T follicular helper cell (primary cell): ENCODE results near the gene LRRK1.

Experiments
- DNase-seq: peaks from one replicate; pipeline ENCODE4 v3.0.0-alpha.2; 2020; ENCODE audit warnings: low read depth
- total RNA-seq, 2 experiments: gene quantifications; one replicate each; lab custom pipeline; 2026; lab: John Stamatoyannopoulos, UW

The LRRK1 gene, protein sequence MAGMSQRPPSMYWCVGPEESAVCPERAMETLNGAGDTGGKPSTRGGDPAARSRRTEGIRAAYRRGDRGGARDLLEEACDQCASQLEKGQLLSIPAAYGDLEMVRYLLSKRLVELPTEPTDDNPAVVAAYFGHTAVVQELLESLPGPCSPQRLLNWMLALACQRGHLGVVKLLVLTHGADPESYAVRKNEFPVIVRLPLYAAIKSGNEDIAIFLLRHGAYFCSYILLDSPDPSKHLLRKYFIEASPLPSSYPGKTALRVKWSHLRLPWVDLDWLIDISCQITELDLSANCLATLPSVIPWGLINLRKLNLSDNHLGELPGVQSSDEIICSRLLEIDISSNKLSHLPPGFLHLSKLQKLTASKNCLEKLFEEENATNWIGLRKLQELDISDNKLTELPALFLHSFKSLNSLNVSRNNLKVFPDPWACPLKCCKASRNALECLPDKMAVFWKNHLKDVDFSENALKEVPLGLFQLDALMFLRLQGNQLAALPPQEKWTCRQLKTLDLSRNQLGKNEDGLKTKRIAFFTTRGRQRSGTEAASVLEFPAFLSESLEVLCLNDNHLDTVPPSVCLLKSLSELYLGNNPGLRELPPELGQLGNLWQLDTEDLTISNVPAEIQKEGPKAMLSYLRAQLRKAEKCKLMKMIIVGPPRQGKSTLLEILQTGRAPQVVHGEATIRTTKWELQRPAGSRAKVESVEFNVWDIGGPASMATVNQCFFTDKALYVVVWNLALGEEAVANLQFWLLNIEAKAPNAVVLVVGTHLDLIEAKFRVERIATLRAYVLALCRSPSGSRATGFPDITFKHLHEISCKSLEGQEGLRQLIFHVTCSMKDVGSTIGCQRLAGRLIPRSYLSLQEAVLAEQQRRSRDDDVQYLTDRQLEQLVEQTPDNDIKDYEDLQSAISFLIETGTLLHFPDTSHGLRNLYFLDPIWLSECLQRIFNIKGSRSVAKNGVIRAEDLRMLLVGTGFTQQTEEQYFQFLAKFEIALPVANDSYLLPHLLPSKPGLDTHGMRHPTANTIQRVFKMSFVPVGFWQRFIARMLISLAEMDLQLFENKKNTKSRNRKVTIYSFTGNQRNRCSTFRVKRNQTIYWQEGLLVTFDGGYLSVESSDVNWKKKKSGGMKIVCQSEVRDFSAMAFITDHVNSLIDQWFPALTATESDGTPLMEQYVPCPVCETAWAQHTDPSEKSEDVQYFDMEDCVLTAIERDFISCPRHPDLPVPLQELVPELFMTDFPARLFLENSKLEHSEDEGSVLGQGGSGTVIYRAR (N-terminal part only)
- total RNA-seq: 0.42 to 0.70 reads per million in 2 experiments

DNA sequence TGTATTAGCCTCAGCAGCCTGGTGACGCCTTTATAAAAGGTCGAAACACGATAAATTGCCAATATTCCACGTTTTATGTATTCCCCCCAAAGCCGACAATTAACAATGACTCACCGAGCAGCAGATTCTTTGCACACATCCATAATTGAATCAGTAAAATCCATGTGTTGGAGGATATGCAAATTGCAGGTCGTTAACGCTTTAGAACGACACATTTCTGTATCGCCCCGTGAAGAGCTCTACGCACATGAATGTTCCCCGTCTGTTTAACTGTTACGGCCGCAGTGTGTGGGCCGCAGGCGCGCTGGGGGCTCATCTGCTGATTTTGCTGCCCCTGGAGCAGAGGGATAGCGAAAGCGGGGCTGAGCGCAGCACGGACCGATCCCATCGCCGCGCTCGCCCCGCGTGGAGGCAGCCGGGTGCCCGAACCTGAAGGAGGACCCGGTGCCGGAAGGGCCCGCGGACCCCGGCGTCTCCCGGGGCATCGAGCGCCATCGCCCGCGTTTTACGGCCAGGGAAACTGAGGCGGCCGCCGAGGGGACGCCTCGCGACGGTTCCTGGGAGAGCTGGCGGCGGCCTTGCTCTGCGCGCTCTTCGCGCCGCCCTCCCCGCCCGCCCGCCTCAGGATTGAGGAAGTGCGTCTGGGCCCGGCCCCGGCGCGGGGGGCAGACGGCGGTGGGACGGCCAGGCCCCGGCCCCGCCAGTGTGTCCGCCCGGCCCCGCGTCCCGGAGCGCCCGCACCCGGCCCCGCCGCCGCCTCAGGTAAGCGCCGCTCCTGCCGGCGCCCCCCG, at the start of gene LRRK1:
TSS of gene LRRK1 (plus strand) at position 668 of the 791 bp plus-strand sequence. CDS start 5,276 bp downstream, outside the sequence.
- no peak for DNase-seq

DNA sequence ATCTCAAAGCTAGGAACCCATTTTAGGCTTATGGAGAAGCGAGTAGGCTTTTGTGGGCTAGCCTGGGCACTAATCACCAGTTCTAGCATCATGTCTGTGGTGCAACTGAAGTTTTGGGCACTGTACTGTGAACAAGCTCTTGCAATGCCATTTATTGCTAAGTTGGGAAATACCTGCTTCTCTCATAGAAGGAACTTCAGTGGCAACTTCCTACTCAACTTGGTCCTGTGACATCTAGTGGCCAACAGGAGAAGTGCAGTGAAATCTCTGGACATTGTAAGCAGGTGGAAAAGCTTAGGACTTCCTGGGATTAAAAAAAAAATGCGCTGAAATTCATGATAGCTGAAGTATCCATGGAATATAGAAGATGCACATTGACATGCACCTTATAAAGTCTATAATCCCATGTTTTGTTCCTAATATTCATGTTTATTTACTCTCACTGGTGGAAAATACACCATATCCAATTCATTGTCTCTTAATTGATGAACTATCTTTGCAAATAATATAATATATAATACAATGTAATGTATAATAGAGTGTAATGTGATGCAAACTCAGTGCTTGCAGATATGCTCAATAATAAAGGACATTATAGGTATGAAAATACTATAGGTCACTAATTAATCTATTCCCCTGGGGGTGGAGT, 46.0 kb upstream of the LRRK1 start:
- peak; percentile 31 for DNase-seq

DNA sequence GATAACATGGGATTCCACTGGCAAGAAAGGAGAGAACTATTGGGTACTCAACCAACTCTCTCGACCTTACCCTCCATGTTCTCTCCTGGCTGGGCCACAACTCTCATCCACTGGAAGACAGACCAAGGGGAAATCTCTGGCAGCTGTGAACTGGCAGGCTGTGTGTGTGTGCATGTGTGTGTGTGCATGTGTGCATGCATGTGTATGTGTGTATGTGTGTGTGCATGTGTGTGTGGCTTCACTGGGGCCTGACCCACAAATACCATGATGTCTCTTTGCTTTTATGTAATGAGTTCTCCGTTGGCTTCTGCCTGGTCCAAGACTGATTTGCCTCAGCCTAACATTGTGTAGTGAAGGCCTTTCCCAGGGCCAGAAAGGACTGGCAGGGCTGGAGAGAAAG, 43.7 kb upstream of the LRRK1 start:
- DNase-seq: no peak

DNA sequence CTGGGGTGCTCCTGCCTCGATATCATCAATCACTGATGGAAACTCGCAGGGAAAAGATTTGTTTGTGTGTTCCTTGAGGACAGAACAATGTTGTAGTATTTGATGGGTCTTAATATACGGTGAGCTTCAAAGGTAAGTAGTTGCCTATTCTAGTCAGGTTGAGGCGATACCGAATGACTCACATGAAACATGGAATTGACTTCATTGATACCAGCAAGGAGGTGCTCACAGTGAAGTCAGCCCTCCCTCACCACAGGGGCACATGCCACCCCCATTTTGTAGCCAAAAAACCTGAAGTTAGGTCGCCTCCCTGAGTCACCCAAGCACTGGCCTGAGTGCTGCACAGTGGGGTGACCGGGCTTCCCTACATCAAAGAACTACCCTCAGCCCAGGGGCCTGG, 43.2 kb upstream of the LRRK1 start:
- no peak for DNase-seq

DNA sequence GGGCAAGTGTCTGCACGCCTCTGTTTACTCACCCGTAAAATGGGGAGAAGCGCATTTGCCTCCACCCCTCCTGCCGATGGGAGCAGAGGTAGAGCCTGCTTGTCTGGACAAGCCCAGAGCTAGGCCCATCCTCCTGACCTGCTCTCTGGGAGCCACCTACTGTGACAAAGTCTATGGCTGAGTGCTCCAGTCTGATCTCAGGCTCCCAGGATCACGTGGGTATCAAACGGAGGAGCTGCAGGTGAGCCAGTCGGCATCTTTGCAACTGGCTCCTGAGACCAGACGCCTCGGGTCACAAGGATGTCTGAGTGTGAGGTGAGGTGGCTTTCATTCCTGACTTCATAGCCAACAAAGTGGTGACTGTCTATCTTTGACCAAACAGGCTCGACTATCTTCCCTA, 41.6 kb upstream of the LRRK1 start:
- DNase-seq: no peak

DNA sequence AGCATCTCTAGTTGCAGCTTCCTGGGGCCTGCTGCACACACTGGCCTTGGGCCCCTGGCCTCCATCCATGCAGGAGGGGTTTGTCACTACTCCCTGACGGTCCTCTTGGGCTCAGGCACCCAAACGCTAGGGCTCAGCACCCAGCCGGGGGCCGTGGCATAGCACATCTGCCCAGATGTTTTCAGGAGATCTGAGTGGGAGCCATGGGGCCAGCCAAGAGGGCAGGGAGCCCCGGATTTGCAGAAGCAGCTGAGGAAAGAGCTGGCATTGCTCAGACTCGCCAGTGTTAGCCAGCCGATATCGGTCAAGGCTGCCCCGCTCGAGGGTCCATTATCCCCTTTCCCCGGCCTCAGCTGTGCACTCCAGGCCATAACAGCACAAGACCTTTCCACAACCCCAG, 41.0 kb upstream of the LRRK1 start:
- no peak for DNase-seq

DNA sequence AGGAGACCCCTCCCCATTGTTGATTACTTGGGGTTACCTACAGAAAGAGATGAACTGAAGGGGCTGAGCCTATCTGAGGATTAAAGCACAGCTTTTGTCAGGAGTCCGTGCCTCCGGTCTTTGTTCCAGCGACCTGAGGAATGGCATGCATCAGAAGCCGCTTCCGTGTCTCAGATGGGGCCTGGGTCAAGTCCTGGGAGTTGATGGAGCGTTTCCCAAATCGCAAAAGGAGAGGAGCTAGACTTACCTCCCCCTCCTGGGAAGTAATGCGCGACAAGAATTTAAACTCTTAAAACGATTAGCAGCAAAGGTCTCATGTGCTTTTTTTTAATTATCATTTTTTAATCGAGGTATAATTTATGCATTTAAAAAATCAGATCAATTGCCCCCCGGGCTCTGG, 40.5 kb upstream of the LRRK1 start:
- DNase-seq: no peak

DNA sequence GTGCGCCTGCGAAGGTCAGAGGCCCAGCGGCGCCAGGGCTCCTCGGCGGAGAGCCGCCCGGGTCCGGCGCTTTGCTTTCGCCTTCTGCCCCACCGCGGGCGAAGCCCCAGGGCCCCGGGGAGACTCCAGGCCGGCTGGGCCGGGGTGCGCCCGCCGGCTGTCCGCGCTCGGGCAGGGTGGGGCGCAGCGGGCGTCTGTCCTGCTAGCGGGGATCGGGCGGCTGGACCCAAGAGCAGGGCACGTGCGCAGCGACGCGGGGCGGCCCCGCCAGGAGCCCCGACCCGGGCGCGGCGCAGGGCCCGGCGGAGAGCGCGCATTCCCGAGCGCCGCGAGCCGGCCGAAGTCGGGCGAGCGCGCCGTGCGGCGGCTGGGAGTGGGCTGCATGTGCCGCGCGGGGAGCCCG, 40.1 kb upstream of the LRRK1 start:
- no peak for DNase-seq

DNA sequence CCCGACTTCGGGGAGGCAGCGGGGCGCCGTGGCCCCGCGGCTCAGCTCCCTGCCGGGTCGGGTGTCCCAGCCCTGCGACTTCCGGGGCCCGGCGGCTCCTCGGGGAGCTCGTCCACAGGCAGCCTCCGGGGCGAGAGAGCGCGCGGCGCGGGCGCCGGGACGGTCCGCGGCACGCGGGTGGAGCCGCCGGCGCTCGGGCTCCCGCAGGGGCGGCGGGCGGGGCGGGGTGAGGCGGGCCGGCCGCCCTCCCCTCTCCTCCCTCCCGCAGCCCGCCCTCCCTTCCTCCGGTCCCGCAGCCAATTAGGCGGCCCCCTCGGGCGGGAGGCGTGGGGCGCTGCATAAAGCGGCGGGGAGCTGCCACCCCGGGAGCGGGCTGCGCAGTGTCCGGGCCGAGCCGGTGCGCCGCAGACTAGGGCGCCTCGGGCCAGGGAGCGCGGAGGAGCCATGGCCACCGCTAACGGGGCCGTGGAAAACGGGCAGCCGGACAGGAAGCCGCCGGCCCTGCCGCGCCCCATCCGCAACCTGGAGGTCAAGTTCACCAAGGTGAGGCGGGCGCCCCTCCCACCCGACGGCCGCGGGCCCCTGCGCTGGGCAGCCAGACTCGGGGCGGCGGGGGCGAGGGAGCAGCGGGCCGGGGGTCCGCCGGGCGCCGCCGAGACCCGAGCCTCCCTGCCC, 39.6 kb upstream of the LRRK1 start, which contains the start of gene ALDH1A3:
TSS of gene ALDH1A3 (plus strand) at position 368 of the 675 bp plus-strand sequence. CDS start at position 445, 77 bp downstream.
- no peak for DNase-seq

DNA sequence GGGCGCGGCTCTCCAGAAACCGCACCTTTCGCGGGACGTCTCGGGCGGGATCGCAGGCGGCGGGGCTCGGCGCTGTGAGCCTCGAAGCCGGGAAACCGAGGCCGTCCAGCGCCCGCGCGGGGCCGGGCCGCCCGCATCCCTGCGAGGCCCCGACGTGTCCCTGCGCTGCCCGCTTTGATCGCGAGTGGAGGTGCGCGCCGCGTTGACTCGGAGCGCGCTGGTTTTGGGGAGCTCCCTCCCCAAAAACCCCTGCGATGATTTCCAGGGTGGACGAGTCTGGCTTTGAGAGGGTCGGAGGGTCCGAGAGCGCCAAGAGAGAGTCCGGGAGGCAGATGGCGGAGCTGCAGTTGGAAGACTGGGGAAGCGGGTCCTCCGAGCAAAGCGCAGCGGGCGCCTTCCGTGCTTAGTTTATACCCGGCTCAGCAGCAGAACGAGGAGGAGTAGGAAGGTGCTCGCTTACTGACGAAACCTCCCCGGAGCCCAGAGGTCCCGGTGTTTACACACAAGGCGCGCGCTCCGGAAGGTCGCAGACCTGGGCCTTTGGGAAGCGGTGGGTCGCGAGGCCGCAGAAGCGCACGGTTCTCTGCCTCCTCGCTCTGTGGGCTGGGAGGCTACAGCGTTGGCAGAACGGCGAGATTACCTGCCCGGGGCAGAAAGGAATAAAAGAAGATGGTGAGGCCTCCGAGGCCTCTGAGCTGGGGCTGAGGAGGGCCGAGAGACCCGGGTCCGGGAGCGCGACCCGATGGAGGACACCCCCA, 38.8 kb upstream of the LRRK1 start:
- no peak for DNase-seq

DNA sequence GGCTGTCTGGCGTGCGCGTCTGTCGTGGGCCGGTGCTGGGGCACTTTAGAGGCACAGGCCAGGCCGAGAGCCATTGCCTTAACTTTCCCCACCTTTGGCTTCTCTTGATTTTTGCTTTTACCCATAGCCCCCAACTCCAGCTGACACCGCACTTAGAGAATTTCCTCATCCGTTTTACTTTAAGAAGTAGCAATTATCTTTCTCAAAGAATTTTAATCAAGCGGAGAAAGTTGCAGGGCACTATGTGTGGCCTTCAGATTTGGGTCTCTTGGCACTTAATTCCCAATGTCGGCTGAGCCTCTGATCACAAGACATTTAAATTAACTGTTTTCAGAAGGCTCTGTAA, 38.3 kb upstream of the LRRK1 start:
- no peak for DNase-seq

DNA sequence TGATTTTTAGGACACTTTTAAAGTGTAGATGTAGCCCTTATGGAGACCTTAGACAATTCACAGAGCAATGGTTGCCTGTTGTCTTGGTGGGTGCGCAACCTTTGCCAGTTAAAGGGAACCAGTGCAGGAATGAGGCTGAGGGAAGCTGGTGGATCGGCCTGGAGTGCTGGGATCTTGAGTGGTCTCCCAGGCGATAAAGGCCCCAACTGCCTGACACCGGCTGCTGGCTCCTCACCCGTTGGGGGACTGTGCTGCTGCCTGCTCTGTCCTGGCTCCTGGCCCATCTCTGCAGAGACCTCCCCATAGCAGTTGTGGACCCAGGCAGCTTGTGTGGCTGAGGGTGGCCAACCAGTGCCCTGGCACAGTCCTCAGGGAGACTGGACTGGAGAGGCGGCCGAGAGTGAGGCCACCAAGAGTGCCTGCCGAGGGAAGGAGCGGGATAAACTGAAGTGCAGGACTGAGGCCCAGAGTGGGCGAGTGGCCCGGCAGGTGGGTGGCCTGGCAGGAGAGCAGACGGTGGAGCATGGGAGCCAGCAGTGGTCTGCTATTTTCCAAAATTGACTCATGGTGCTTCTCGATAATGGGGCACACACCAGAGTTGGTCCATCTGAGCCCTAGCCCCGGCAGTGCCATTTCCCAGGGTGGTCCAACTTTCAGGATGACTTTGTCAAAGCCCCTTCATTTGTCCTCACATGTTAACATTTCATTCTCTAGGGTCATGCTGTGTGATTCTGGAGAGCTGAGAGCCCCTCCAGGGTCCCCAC, 37.4 kb upstream of the LRRK1 start:
- no peak for DNase-seq

DNA sequence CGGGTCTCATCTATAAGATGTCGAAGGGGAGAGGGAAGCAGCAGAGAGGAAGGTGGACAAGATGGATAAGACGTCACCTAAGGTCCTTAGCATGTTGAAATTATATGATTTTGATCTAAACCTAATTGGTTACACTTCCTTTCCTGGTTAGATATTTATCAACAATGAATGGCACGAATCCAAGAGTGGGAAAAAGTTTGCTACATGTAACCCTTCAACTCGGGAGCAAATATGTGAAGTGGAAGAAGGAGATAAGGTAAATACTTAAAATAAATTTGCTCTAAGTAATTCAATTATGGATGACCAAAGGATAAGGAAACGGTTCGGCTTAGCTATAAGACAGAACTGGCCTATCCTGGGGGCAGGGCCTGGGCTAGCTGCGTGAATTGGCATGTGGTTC, 34.0 kb upstream of the LRRK1 start:
- DNase-seq: no peak

DNA sequence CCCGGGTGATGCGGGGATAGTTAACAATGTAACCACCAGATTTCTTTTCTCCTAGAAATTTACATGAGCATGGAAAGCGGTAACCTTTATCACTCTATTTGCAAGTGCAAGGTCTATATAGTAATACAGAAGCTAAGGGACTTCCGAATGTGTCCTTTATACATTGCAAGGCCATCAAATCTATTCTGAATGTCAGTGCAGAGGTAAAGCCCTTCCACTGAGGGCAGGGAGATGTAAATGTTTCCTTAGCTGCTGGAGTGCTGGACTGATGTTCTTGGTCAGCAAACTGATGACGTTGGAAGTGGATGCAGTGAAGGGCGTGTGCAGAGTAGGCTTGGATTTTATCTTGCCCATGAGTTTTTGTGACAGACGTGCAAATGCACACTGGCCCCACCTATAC, 33.3 kb upstream of the LRRK1 start:
- no peak for DNase-seq

DNA sequence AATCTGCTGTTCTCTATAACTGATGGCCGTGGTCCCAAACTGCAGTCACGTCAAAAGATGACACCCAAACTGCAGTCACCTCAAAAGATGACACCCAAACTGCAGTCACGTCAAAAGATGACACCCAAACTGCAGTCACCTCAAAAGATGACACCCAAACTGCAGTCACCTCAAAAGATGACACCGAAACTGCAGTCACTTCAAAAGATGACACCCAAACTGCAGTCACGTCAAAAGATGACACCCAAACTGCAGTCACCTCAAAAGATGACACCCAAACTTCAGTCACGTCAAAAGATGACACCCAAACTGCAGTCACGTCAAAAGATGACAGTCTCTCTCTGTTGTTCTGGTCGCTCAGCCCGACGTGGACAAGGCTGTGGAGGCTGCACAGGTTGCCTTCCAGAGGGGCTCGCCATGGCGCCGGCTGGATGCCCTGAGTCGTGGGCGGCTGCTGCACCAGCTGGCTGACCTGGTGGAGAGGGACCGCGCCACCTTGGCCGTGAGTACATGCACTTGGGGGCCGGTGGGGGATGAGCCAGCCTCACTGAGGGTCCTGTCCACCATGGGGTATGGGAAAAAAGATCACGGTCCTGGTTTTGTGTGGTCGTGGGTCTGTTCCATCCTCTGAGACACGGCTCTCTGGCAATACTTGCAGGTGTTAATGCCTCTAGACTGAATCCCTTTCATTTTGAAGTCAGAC, 31.8 kb upstream of the LRRK1 start:
- DNase-seq: no peak

DNA sequence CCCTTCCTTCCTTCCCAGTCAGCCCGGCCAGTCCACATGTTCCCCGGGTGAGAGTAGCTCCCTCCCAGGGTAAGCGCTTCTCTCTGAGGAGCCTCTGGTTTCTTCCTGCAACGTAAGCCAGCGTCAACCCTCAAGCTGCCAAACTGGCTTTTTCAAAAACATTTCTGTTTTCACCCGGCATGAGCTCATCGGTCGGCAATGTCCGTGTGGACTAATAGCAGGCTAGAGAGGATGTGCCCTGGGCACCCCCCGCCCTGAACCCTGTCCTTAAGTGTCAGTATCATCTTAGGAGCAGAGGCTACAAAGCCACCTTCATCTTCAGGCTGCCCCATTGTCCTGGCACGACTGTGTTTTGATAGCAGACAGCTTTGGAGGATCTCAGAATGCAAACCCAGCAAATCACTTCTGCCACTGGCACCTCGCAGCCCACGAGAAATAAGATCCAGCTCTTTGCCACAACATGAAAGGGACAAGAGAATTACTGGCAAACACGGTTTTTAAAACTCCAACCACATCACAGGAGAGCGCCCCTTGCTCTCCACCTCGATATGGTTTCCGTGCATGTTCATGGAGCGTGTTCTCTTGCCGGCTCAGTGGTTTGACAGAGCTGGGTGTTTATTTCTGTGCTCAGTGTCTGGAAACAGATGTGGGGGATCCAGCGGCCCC, 29.6 kb upstream of the LRRK1 start:
- DNase-seq: no peak

DNA sequence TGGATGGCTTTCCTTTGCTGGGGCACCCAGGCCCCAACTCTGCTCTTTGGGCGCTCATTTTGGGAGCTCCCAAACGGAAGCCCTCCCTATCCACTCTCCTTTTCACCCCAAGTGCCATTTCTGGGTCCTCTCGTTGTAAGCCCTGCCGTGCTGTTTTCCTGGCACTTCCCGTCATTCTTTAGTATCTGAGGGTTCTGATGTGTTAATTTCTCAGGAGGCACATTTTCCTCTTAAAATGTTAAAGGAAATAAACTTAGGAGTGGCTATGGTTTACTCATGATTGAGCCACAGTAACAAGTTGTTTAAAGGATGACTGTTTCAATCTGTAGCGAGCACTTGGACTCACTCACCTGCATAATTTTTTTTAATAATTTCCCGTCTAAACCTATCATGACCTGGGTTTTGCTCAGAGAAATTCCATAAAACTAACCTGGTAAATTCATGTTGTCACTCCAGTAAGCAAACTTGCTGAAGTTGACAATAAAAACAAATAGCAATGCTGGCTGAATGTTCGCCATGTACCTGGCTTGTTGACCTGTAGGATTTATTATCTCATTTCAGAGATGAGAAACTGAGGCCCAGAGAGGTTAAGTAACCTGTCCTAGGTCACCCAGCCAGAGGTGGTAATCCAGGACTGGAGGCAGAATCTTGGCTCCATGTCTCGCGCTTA, 29.0 kb upstream of the LRRK1 start:
- no peak for DNase-seq
